WI38 (cell line): Measurements from ENCODE around the gene CD244.

Experiments
- H3K4me3 ChIP-seq: 2 replicates; pipeline ENCODE4 v1.5.1; 2011; ENCODE audit warnings: low read depth, mild to moderate bottlenecking, control low read depth, low read length
- TF ChIP-seq, protein P1 (sequence below): IDR thresholded peaks from 2 replicates; pipeline ENCODE4 v1.5.1; 2012; ENCODE audit warnings: low read depth, mild to moderate bottlenecking, control low read depth, low read length

Gene CD244

DNA sequence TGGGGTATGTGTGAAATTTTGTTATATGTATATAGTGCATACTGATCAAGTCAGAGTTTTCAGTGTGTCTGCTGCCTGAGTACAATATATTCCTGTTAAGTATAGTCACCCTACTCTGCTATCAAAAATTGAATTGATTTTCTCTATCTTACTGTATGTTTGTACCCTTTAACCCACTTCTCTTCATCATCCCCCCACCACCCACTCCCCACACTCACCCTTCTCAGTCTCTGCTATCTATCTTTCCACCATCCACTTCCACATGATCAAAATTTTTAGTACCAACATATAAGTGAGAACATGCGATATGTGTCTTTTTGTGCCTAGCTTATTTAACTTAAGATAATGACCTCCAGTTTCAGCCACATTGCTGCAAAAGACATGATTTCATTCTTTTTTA lies 62.5 kb downstream of the CD244 start:
- no peak overlapping the region for H3K4me3 ChIP-seq
- TF ChIP-seq, protein P1, sequence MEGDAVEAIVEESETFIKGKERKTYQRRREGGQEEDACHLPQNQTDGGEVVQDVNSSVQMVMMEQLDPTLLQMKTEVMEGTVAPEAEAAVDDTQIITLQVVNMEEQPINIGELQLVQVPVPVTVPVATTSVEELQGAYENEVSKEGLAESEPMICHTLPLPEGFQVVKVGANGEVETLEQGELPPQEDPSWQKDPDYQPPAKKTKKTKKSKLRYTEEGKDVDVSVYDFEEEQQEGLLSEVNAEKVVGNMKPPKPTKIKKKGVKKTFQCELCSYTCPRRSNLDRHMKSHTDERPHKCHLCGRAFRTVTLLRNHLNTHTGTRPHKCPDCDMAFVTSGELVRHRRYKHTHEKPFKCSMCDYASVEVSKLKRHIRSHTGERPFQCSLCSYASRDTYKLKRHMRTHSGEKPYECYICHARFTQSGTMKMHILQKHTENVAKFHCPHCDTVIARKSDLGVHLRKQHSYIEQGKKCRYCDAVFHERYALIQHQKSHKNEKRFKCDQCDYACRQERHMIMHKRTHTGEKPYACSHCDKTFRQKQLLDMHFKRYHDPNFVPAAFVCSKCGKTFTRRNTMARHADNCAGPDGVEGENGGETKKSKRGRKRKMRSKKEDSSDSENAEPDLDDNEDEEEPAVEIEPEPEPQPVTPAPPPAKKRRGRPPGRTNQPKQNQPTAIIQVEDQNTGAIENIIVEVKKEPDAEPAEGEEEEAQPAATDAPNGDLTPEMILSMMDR = no peak

DNA sequence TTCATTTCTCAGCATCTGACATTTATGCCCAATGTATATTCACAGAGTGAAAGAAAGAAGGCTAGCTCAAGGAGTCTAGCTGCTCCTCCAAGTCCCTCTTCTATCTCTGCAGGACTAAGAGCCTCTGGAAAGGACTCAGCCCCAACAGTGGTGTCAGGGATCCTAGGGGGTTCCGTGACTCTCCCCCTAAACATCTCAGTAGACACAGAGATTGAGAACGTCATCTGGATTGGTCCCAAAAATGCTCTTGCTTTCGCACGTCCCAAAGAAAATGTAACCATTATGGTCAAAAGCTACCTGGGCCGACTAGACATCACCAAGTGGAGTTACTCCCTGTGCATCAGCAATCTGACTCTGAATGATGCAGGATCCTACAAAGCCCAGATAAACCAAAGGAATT lies 63.0 kb downstream of the CD244 start:
- no peak overlapping the region for H3K4me3 ChIP-seq

DNA sequence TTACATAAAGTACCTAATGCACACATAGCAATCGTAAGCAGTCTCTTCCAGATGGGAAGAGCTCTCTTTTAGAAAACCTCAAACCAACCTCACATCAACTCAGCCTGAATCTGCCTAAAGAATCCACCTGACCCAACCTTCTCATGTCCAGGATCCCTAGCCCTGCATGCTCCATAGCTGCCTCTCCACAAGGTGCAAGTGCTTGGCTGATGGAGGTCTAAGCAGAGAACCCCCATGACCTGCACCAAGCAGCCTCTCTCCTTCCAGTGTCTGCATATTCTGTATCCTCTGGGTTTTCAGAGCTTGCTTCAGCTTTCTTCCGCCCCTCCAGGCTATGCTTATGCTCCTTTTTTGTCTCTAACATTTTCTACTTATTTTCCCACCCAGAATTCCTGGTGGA lies 64.2 kb downstream of the CD244 start:
- TF ChIP-seq, protein P1 = no peak
- no peak overlapping the region for H3K4me3 ChIP-seq

More for the DNA sequence above, 63.0 kb downstream of the CD244 start:
- TF ChIP-seq, protein P1 = no peak

DNA sequence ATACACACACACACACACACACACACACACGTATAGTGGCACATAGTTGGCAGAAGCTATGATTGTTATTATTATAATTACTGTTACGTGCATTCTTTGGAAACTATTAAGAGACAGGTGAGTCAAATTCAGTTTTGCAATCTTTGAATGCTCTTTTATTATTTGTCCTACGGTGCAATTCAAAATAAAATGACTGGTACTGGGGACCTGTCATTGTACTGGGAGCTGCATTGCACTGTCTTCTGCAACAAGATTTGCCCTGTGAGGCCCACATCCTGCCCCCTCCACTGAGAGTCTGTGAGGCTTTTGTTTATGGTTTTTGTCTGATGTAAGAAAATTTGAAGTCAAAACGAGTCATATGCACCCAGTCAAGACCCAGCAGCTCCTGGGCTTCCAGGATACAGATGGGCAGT lies 64.8 kb downstream of the CD244 start:
- TF ChIP-seq, protein P1 = no peak
- H3K4me3 ChIP-seq = no peak overlapping the region

DNA sequence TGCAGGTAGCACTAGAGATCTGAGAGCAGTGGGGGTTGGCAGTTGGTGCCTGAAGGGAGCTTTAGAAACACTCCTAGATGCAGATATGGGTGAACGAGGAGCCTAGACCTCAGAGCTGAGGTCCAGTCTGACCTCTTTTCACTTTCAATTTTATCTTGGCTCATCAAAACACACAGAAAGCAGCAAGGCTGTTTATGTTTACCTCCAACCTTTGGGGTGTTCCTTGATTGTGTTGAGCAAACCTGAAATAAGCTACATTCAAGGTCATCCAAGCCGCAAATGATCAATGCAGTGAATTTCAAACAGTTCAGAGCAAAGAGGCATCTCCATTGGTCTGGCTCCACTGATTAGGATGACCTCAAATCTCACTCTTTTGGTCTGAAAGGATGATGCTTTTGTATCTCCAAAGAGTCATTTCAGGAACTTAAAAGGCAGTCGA lies 65.4 kb downstream of the CD244 start:
- TF ChIP-seq, protein P1 = no peak
- no peak overlapping the region for H3K4me3 ChIP-seq

DNA sequence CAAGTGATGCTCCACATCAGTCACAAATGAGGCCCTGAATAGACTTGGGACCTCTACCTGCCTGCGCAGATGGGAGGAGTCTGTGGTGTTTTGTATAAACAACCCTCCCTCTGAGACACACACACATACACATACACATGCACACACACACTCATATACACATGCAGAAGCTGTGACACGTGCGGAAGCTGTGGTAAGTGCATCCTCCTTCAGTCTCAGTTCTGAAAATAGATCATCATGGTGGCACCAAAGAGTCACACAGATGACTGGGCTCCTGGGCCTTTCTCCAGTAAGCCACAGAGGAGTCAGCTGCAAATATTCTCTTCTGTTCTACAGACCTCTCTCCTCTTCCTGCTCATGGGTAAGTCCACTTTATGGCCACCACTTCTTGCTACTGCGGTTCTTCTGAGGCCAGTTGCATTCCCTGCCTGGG lies 66.7 kb downstream of the CD244 start, which contains the start of gene LY9:
TSS of gene LY9 (plus strand) at position 224 of the 433 bp plus-strand sequence. CDS start at position 238, 14 bp downstream.
- H3K4me3 ChIP-seq = no peak within 1 kb of the TSS
- TF ChIP-seq, protein P1 = no peak

DNA sequence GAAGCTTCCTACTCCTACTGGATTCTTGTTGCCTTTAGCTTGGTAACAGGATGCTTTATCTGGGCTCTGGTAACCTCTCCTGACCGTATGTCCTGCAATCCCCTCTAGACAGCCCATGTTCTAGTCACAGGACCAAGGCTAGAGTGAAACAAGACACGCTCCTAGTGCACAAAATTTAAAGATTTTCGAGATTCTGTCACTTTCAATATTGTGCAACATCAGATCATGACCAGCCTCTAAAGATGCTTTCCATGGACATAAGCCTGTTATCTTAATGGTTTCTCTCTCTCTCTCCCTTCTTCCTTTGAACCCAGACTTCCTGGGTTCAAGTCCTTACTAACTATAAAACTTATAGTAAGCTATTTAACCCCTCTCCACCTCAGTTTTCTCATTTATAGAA lies 68.3 kb downstream of the CD244 start:
- H3K4me3 ChIP-seq = no peak overlapping the region
- TF ChIP-seq, protein P1 = no peak
